Activated naive CD4-positive, alpha-beta T cell treated with anti-CD3 and anti-CD28 coated beads, Interleukin-2, amount 10 ng/mL, durations not matched to agents 7 days and 5 days (primary cell): ENCODE results near the gene HBG1.

Source experiments
- CTCF ChIA-PET: fragments of 350-600 bp; sonication (Branson Sonifier 250); formaldehyde crosslinking; loops from one replicate; lab custom pipeline; 2021; ENCODE audit warnings: antibody characterized with exemption; lab: Charles Lee
- DNase-seq: peaks from one replicate; pipeline ENCODE4 v3.0.0-alpha.2; 2020
- H3K27ac Mint-ChIP-seq: one replicate; pipeline ENCODE4 v1.8.0; 2021; ENCODE audit warnings: mild to moderate bottlenecking, moderate library complexity, mixed read lengths
- H3K27me3 Mint-ChIP-seq: one replicate; pipeline ENCODE4 v1.8.0; 2021; ENCODE audit warnings: mild to moderate bottlenecking, mixed read lengths
- H3K36me3 Mint-ChIP-seq: one replicate; pipeline ENCODE4 v1.8.0; 2021; ENCODE audit warnings: mixed read lengths
- H3K4me1 Mint-ChIP-seq: one replicate; pipeline ENCODE4 v1.8.0; 2021; ENCODE audit warnings: mixed read lengths
- H3K4me3 Mint-ChIP-seq: one replicate; pipeline ENCODE4 v1.8.0; 2021; ENCODE audit warnings: mild to moderate bottlenecking, moderate library complexity, mixed read lengths
- H3K9me3 Mint-ChIP-seq: one replicate; pipeline ENCODE4 v1.8.0; 2021; ENCODE audit warnings: mixed read lengths

HBG1 gene

GRCh38 chr11:5203366-5203765, 46.3 kb downstream of the HBG1 start:
- CTCF ChIA-PET, result no interaction called here
- no peak overlapping the region for H3K27ac Mint-ChIP-seq

GRCh38 chr11:5200582-5200981, 49.1 kb downstream of the HBG1 start, which contains the start of gene OR51V1:
Gene OR51V1 (minus strand): TSS chr11:5200682. CDS start chr11:5200682, 0 bp downstream.
- CTCF ChIA-PET, result no interaction called here
- Mint-ChIP-seq H3K4me3 (no peak within 1 kb of the TSS), H3K36me3 (no peaks in the 10 kb centered on the region), H3K9me3 (no peaks in the 10 kb centered on the region), H3K27ac (no peak within 1 kb of the TSS), H3K27me3 (no peaks in the 10 kb centered on the region), H3K4me1 (no peaks in the 10 kb centered on the region)
- DNase-seq, result no peak

More at GRCh38 chr11:5203366-5203765, 46.3 kb downstream of the HBG1 start:
- Mint-ChIP-seq H3K27me3 (no peaks in the 10 kb centered on the region), H3K9me3 (no peaks in the 10 kb centered on the region), H3K4me1 (no peaks in the 10 kb centered on the region), H3K4me3 (no peak overlapping the region), H3K36me3 (no peaks in the 10 kb centered on the region)
- no peak for DNase-seq

DNA sequence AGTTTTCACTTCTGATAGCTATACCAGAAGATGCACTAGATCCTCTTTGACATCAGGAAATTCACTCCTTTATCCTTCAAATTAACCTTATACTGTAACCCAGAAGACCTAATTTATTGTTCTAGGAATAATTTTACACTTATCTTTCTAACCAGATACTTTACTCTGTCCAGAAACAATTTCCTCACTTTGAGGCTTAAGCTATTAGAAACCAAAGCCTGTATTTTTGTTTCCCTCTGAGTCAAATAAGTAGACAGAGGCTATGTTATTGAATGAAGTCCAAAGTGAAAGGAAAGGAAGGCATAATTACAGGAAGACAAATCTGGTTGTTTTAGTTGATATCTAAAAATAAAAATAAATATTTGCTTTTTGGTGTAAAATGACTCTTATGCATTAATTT, 51.4 kb downstream of the HBG1 start:
- H3K4me1 Mint-ChIP-seq, result no peaks in the 10 kb centered on the region
- DNase-seq, result no peak
- CTCF ChIA-PET, result no interaction called here
- H3K27ac Mint-ChIP-seq, result no peak overlapping the region
- H3K27me3 Mint-ChIP-seq, result no peaks in the 10 kb centered on the region
- H3K9me3 Mint-ChIP-seq, result no peaks in the 10 kb centered on the region
- H3K36me3 Mint-ChIP-seq, result no peaks in the 10 kb centered on the region
- H3K4me3 Mint-ChIP-seq, result no peak overlapping the region
